Measurements from ENCODE around the gene XXYLT1.
"Not testable (repeated sequence)": the region's sequence is repeated elsewhere in the genome, so short reads cannot be mapped to it uniquely, and the experiment has no call there.

Gene XXYLT1

GRCh38 chr3:195096484-195097330 is 174.3 kb downstream of the XXYLT1 start:
- no peak for DNase-seq (ENCODE audit: low spot score)

- DNase-seq (ENCODE audit: low spot score): no peak
Measured at GRCh38 chr3:195096053-195096452, 174.9 kb downstream of the XXYLT1 start.

- no peak for DNase-seq (ENCODE audit: low spot score)
Measured at GRCh38 chr3:195095704-195096036, 175.3 kb downstream of the XXYLT1 start.

DNA sequence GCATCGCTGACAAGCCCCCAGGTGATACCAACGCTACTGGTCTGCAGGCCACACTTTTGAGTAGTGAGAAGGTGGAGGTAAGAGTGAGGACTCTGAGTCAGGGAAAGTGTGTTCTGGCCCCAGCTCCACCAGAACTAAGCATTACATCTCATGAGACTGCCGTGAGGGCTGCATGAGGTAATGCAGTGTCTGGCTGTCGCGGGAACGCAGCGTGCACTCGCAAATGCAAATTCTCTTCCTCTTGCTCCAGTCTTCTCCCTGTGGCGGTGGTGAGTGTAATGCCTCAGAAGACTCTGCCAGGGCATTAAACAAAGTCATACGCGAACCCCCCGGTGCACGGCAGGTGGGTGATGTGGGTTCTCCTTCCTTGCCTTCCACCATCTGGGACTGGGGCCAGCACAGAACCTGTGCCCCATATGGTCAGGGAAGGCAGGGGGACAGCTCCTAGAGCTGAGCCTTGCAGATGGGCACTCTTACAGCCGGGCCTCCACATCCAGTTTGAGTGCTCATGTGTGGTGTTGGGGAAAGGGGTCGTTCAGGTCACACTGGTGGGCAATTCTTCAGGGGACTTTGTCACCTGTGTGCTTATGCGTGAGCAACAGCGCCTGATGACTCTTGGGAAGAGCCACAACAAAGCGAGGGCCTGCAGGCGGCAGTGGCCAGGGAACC is 175.8 kb downstream of the XXYLT1 start:
- DNase-seq (ENCODE audit: low spot score): peak; percentile 90

- DNase-seq (ENCODE audit: low spot score): peak; percentile 85
Measured at GRCh38 chr3:195094191-195094921, 176.6 kb downstream of the XXYLT1 start.

GRCh38 chr3:195093731-195094130 is 177.2 kb downstream of the XXYLT1 start:
- DNase-seq (ENCODE audit: low spot score): no peak

DNA sequence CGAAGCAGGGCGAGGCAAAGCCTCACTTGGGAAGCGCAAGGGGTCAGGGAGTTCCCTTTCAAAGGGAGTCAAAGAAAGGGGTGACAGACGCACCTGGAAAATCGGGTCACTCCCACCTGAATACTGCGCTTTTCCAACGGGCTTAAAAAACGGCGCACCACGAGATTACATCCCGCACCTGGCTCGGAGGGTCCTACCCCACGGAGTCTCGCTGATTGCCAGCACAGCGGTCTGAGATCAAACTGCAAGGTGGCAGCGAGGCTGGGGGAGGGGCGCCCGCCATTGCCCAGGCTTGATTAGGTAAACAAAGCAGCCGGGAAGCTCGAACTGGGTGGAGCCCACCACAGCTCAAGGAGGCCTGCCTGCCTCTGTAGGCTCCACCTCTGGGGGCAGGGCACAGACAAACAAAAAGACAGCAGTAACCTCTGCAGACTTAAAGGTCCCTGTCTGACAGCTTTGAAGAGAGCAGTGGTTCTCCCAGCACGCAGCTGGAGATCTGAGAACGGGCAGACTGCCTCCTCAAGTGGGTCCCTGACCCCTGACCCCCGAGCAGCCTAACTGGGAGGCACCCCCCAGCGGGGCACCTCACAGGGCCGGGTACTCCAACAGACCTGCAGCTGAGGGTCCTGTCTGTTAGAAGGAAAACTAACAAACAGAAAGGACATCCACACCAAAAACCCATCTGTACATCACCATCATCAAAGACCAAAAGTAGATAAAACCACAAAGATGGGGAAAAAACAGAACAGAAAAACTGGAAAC is 182.9 kb downstream of the XXYLT1 start:
- DNase-seq (ENCODE audit: low spot score): not testable (repeated sequence)

DNA sequence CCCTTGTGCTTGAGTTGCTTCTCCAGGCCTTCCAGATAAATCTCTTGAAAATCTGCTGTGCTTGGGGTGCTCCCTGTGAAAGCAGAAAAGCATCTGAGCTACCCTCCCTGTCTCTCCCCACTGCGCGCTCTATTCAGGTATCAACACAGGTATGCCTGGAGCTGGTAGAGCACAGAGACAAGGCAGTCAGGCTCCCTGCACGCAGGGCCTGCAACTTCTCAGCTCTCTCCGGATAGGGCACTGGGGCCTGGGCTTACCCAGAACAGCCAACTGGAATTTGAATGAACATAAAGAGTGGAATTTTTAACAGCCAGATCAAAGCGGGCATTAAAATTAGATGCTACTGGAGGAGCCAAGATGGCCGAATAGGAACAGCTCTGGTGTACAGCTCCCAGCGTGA is 183.6 kb downstream of the XXYLT1 start:
- no peak for DNase-seq (ENCODE audit: low spot score)

GRCh38 chr3:195086885-195087284 is 184.1 kb downstream of the XXYLT1 start:
- no peak for DNase-seq (ENCODE audit: low spot score)

- DNase-seq (ENCODE audit: low spot score): no peak
Measured at GRCh38 chr3:195086341-195086740, 184.6 kb downstream of the XXYLT1 start.

GRCh38 chr3:195085356-195086130 is 185.4 kb downstream of the XXYLT1 start:
- DNase-seq (ENCODE audit: low spot score): no peak

DNA sequence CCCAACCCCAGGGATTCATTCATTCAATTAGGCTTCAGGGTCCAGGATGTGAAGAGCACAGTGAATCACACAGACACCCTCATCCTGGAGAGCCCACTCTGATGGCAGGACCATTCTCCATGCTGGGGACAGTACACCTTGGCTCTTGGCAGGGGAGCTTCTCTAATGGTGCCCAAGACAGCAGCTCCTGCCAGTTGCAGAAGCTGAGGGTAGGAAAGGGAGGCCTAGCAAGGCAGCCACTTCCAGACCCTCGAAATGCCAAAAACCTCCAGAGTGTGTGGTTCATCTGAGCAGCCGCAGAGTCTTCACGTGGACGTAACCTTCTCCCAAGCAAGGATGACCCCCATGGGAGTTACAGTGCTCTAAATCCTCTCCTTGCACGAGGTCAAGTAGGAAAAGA is 186.2 kb downstream of the XXYLT1 start:
- no peak for DNase-seq (ENCODE audit: low spot score)

- no peak for DNase-seq (ENCODE audit: low spot score)
Measured at GRCh38 chr3:195083659-195084058, 187.3 kb downstream of the XXYLT1 start.

DNA sequence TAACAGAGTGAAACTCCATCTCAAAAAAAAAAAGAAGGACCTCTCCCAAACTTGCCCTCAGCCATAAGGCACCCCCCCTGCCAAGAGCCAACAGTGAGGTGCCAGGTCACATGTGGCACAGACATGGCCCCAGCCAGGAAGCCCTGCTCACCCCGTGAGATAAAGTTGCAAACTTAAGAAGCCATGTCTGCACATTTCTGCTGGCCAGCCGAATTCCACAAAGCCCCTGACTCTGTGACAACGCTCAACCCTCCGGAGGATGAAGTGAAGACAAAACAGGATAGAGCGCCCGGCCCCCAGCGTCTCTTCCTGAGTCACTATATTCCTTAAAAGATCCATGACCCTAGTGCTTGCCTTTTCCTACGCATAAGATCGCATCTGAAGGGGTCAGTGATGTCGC is 188.1 kb downstream of the XXYLT1 start:
- no peak for DNase-seq (ENCODE audit: low spot score)

DNA sequence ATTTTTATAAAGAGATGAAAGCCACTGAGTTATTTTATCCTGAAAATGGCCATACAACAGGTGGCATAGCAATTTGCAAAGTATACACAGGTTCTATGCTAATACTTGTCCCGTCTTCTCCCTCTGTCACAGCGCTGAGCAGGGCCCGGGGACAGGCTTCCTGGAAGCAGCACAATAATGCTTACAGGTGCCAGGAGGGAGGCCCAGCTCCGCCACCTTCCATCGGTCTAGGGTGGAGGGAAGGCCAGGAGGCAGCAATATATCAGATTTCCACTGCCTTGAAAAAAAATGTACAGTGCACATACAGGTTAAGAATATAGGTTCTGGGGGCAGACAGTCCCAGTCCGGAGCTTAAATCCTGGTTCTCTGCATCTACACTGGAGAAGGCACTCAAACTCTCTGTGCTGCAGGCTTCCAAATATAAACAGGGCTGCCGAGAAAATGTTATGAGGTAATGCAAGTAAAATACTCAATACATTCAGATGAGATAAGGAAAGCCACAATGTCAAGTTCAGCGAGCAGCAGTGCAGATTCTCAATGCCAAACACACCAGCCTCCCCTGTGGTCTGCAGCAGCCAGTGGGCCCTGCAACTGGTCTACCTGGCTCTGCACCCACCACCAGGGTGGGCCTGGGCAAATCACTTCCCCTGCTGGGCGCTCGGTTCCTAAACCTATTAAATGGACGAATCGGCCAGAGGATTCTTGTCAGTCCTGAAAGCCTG is 189.6 kb downstream of the XXYLT1 start:
- DNase-seq (ENCODE audit: low spot score): no peak

DNA sequence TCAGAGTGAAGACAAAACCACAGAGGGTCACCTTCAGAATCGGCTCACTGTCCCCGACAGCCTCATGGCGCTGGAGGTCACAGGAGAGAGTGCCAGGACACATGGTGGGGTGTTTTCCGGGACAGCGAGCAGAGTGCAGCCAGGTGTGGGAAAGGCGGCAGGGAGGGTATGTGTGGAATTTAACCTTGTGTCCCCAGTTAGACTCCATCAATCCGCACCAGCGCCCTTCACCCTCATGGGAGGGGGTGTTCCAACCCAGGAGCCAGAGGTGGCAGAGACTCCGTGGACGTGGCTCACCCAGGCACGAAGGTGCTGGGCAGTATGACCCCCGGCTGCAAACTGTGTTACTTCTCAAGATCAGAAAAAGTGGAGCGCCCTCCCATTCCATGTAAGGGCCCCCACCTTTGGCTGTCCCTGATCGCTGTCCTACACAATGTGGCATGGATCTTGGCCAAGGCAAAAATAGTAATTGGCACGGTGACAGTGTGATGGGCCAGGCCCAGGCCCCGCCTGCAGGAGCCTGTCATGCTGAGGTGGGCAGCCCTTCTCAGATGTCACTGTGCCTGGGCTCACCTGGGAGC is 190.3 kb downstream of the XXYLT1 start:
- no peak for DNase-seq (ENCODE audit: low spot score)

GRCh38 chr3:195080125-195080524 is 190.8 kb downstream of the XXYLT1 start:
- peak; percentile 27 for DNase-seq (ENCODE audit: low spot score)

DNA sequence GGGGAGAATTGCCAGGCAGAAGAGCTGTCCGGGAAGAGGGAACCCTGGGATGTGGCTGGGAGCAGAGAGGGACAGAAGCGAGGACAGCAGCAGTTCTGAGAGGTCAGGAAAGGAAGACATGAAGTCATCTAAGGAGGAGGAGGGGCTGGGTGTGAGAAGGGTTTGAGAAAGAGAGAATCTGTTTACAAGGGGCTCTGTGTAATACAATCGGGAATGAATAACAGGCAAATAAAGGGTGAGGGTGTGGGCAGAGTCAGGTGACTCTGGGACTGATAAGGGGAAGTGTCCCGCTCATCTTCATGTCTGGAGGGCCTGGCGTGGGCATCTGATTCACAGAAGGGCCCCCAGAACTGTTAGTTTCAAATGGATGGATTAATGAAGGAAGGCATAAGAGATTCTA is 191.3 kb downstream of the XXYLT1 start:
- no peak for DNase-seq (ENCODE audit: low spot score)

GRCh38 chr3:195078891-195079440 is 192.0 kb downstream of the XXYLT1 start:
- DNase-seq (ENCODE audit: low spot score): no peak
